IMR-90 (cell line): ENCODE data around the gene ANGPTL7. TPM values are rescaled to one million over a fixed set of nuclear protein-coding genes. Genes with fewer than 3 reads are reported as not detected.

Source experiments
- ATAC-seq: fragments of 200-7000 bp; cut with Tn5 transposase; 2 replicates; pipeline ENCODE4 v1.9.1; 2020; ENCODE audit warnings: low read depth, mild to moderate bottlenecking, moderate library complexity
- BruUV-seq: library from RNA; stranded (reverse); fragments of 400-500 nt; replicated peaks from 2 replicates; lab custom pipeline; 2021; lab: Mats Ljungman, UMichigan
- CTCF ChIA-PET: fragments of 300-600 bp; formaldehyde crosslinking; extraction: SDS; loops from one replicate; lab custom pipeline; 2021; ENCODE audit warnings: antibody characterized with exemption; lab: Yijun Ruan, JAX
- POLR2A ChIA-PET: fragments of 300-600 bp; sonication (Branson Sonifier 250); formaldehyde crosslinking; loops from one replicate; lab custom pipeline; 2022; ENCODE audit warnings: antibody characterized with exemption; ENCODE audit not compliant: unreplicated experiment; lab: Charles Lee
- DNase-seq: peaks from one replicate; pipeline ENCODE4 v3.0.0; 2013
- H2AFZ ChIP-seq: replicated peaks from 2 replicates; pipeline ENCODE3; 2013; ENCODE audit warnings: low read length, mild to moderate bottlenecking; ENCODE audit not compliant: poor library complexity
- H2AK5ac ChIP-seq: 2 replicates; pipeline ENCODE4 v1.6.1; 2013; ENCODE audit warnings: low read depth, low read length, inconsistent platforms
- H2AK9ac ChIP-seq: replicated peaks from 2 replicates; pipeline ENCODE3; 2013; ENCODE audit warnings: mild to moderate bottlenecking, low read depth, low read length, moderate library complexity; ENCODE audit not compliant: poor library complexity
- H2BK120ac ChIP-seq: 2 replicates; pipeline ENCODE4 v1.6.1; 2013; ENCODE audit warnings: low read depth, low read length, inconsistent platforms
- H2BK15ac ChIP-seq: 3 replicates; pipeline ENCODE4 v1.6.1; 2013; ENCODE audit warnings: low read depth, low read length, inconsistent platforms
- H2BK20ac ChIP-seq: 2 replicates; pipeline ENCODE4 v1.6.1; 2013; ENCODE audit warnings: low read depth, mild to moderate bottlenecking, inconsistent platforms, low read length, moderate library complexity
- H2BK5ac ChIP-seq: 2 replicates; pipeline ENCODE4 v1.6.1; 2013; ENCODE audit warnings: mild to moderate bottlenecking, low read depth, low read length, inconsistent platforms; ENCODE audit not compliant: poor library complexity, severe bottlenecking
- H3K14ac ChIP-seq: replicated peaks from 2 replicates; pipeline ENCODE4 v1.6.1; 2013; ENCODE audit warnings: low read depth, low read length, inconsistent platforms
- H3K18ac ChIP-seq: 2 replicates; pipeline ENCODE4 v1.6.1; 2013; ENCODE audit warnings: low read depth, low read length, control low read depth
- H3K23ac ChIP-seq: 2 replicates; pipeline ENCODE4 v1.6.1; 2013; ENCODE audit warnings: low read depth, low read length, inconsistent platforms
- H3K27ac ChIP-seq: 2 replicates; pipeline ENCODE4 v1.5.1; 2013; ENCODE audit warnings: mild to moderate bottlenecking, control low read depth, low read length; ENCODE audit not compliant: insufficient read depth
- H3K27me3 ChIP-seq: 2 replicates; pipeline ENCODE4 v1.6.1; 2013; ENCODE audit warnings: low read length; ENCODE audit not compliant: control insufficient read depth, insufficient read depth
- H3K36me3 ChIP-seq: 2 replicates; pipeline ENCODE4 v1.6.1; 2013; ENCODE audit warnings: low read length, mixed read lengths; ENCODE audit not compliant: control insufficient read depth, insufficient read depth
- H3K4ac ChIP-seq: 2 replicates; pipeline ENCODE4 v1.6.1; 2013; ENCODE audit warnings: low read depth, low read length, inconsistent platforms
- H3K4me1 ChIP-seq: 2 replicates; pipeline ENCODE4 v1.6.1; 2013; ENCODE audit warnings: low read length, mixed read lengths; ENCODE audit not compliant: control insufficient read depth, insufficient read depth
- H3K4me2 ChIP-seq: 2 replicates; pipeline ENCODE4 v1.6.1; 2013; ENCODE audit warnings: low read depth, mild to moderate bottlenecking, control low read depth, low read length, moderate library complexity
- H3K4me3 ChIP-seq: 2 replicates; pipeline ENCODE4 v1.5.1; 2013; ENCODE audit warnings: low read depth, mild to moderate bottlenecking, control low read depth, low read length, moderate library complexity; ENCODE audit not compliant: insufficient read depth
- H3K56ac ChIP-seq: 2 replicates; pipeline ENCODE4 v1.6.1; 2013; ENCODE audit warnings: low read length, inconsistent platforms; ENCODE audit not compliant: insufficient read depth; ENCODE audit errors: extremely low read depth
- H3K79me1 ChIP-seq, 2 experiments: 2 replicates each; pipeline ENCODE4 v1.6.1; 2013; ENCODE audit warnings: low read length in 2 of 2, inconsistent platforms in 1 of 2, low read depth in 1 of 2
- H3K9ac ChIP-seq: 2 replicates; pipeline ENCODE4 v1.6.1; 2013; ENCODE audit warnings: low read depth, low read length, control low read depth
- H3K9me1 ChIP-seq: 2 replicates; pipeline ENCODE4 v1.6.1; 2013; ENCODE audit warnings: low read length, inconsistent platforms; ENCODE audit not compliant: insufficient read depth
- H3K9me3 ChIP-seq: 2 replicates; pipeline ENCODE4 v1.6.1; 2013; ENCODE audit warnings: low read length; ENCODE audit not compliant: control insufficient read depth, insufficient read depth
- H4K20me1 ChIP-seq: 2 replicates; pipeline ENCODE4 v1.6.1; 2013; ENCODE audit warnings: low read length, inconsistent platforms; ENCODE audit not compliant: insufficient read depth
- H4K5ac ChIP-seq: 2 replicates; pipeline ENCODE4 v1.6.1; 2013; ENCODE audit warnings: mild to moderate bottlenecking, low read depth, low read length, control low read depth
- H4K8ac ChIP-seq, 2 experiments: 2 replicates each; pipeline ENCODE4 v1.6.1; 2013; ENCODE audit warnings: low read depth in 2 of 2, low read length in 2 of 2, control low read depth in 1 of 2, inconsistent platforms in 1 of 2
- H4K91ac ChIP-seq: 2 replicates; pipeline ENCODE4 v1.6.1; 2013; ENCODE audit warnings: low read depth, low read length, inconsistent platforms; ENCODE audit not compliant: insufficient read depth
- BHLHE40 ChIP-seq: fragments of 150-350 bp; IDR thresholded peaks from 2 replicates; pipeline ENCODE4 v1.6.1; 2016; ENCODE audit warnings: mild to moderate bottlenecking, low read depth, low read length
- CEBPB ChIP-seq: IDR thresholded peaks from 2 replicates; pipeline ENCODE4 v1.6.1; 2012; ENCODE audit warnings: low read depth, low read length, improper control_type of control experiment
- CHD1 ChIP-seq: IDR thresholded peaks from 2 replicates; pipeline ENCODE4 v1.6.1; 2012; ENCODE audit warnings: low read depth, low read length, improper control_type of control experiment
- CTCF ChIP-seq: conservative IDR thresholded peaks from 2 replicates; pipeline ENCODE4 v1.5.1; 2012; ENCODE audit warnings: mild to moderate bottlenecking, low read depth, low read length, improper control_type of control experiment
- ELK1 ChIP-seq: fragments of 150-350 bp; IDR thresholded peaks from 2 replicates; pipeline ENCODE4 v1.6.1; 2016; ENCODE audit warnings: low read depth, mild to moderate bottlenecking, low read length, moderate library complexity, borderline replicate concordance
- FOS ChIP-seq: fragments of 150-350 bp; IDR thresholded peaks from 2 replicates; pipeline ENCODE4 v1.6.1; 2016; ENCODE audit warnings: low read depth, low read length
- MAFK ChIP-seq: IDR thresholded peaks from 2 replicates; pipeline ENCODE4 v1.6.1; 2012; ENCODE audit warnings: low read depth, low read length, improper control_type of control experiment
- MAZ ChIP-seq: IDR thresholded peaks from 2 replicates; pipeline ENCODE4 v1.6.1; 2012; ENCODE audit warnings: low read depth, mild to moderate bottlenecking, low read length, improper control_type of control experiment, moderate library complexity, borderline replicate concordance
- MXI1 ChIP-seq: IDR thresholded peaks from 2 replicates; pipeline ENCODE4 v1.6.1; 2012; ENCODE audit warnings: low read depth, mild to moderate bottlenecking, low read length, moderate library complexity, borderline replicate concordance
- NFE2L2 ChIP-seq: fragments of 150-350 bp; IDR thresholded peaks from 2 replicates; pipeline ENCODE4 v1.6.1; 2016; ENCODE audit warnings: low read depth, mild to moderate bottlenecking, low read length
- POLR2A ChIP-seq: IDR thresholded peaks from 2 replicates; pipeline ENCODE4 v1.6.1; 2012; ENCODE audit warnings: mild to moderate bottlenecking, low read depth, low read length
- RAD21 ChIP-seq: IDR thresholded peaks from 2 replicates; pipeline ENCODE4 v1.6.1; 2012; ENCODE audit warnings: low read length, improper control_type of control experiment
- RCOR1 ChIP-seq: IDR thresholded peaks from 2 replicates; pipeline ENCODE4 v1.6.1; 2012; ENCODE audit warnings: mild to moderate bottlenecking, low read length, improper control_type of control experiment; ENCODE audit not compliant: insufficient replicate concordance
- RFX5 ChIP-seq: IDR thresholded peaks from 2 replicates; pipeline ENCODE4 v1.8.0; 2012; ENCODE audit warnings: low read depth, mild to moderate bottlenecking, low read length, moderate library complexity
- SMC3 ChIP-seq: fragments of 150-350 bp; IDR thresholded peaks from 2 replicates; pipeline ENCODE4 v1.6.1; 2016; ENCODE audit warnings: low read depth, mild to moderate bottlenecking, antibody characterized with exemption, low read length, moderate library complexity
- USF2 ChIP-seq: fragments of 150-350 bp; IDR thresholded peaks from 2 replicates; pipeline ENCODE4 v1.6.1; 2017; ENCODE audit warnings: mild to moderate bottlenecking, antibody characterized with exemption, low read length, low read depth
- WGBS, 2 experiments: methylation state at CpG; one replicate each; pipeline versions ENCODE4 v1.1.5 to v1.1.7; 2013; ENCODE audit warnings: missing lambda C conversion rate in 2 of 2; ENCODE audit not compliant: insufficient read length in 1 of 2; ENCODE audit errors: extremely low coverage in 2 of 2; 5-methylcytosine and 5-hydroxymethylcytosine counted together
- dilution Hi-C: fragments of 300-500 bp; cut with HindIII; formaldehyde crosslinking; loops from one replicate; pipeline ENCODE4 v1.14.3; 2018; ENCODE audit warnings: low sequenced_read_pairs; ENCODE audit not compliant: unreplicated experiment
- in situ Hi-C: fragments of 300-500 bp; cut with MboI; formaldehyde crosslinking; loops from 3 replicates; pipeline ENCODE4 v1.14.3; 2019; ENCODE audit warnings: low sequenced_read_pairs, inconsistent platforms, mixed read lengths
- intact Hi-C: fragments of 100-400 bp; cut with micrococcal nuclease; formaldehyde crosslinking; loops from 2 replicates; pipeline ENCODE4 v1.10.0; 2022
- polyA plus RNA-seq, 3 experiments: library from polyadenylated mRNA; depleted of rRNA; stranded (reverse); fragments of >200 nt; gene quantifications; 2 replicates each; pipeline ENCODE4 v1.2.3, GENCODE V29; 2012; ENCODE audit warnings: low replicate concordance in 1 of 3
- total RNA-seq: library from RNA; depleted of rRNA; stranded (reverse); fragments of >200 nt; gene quantifications from 2 replicates; pipeline ENCODE4 v1.2.3, GENCODE V29; 2012

Gene ANGPTL7
- total and polyA plus RNA-seq, 2 of the 4 experiments (the other 2 are of a cell fraction), result under 0.01 TPM; not detected in 1

GRCh38 chr1:11153184-11153583 is 36.0 kb upstream of the ANGPTL7 start:
- dilution Hi-C loops (no loop called here), intact Hi-C loops (loop anchor here (5.0 kb wide), 1 partner anchor 56 kb away; the partner anchor contains the start of gene EXOSC10), in situ Hi-C loops (no loop called here)
- Histone ChIP-seq H3K9ac (no peak overlapping the region), H2AFZ (no peak overlapping the region), H4K8ac (no peak overlapping the region), H3K79me1 (peaks cover 5 to 14% of the 10 kb centered on the region in 2 experiments; a peak in 3 of 4 replicates), H4K20me1 (no peaks in the 10 kb centered on the region), H4K91ac (no peak overlapping the region), H3K4me2 (no peak overlapping the region), H2BK120ac (no peak overlapping the region), H3K14ac (no peak overlapping the region), H3K27me3 (no peaks in the 10 kb centered on the region), H3K4me1 (peaks cover 9% of the 10 kb centered on the region), H3K4me3 (no peak overlapping the region), H3K4ac (no peak overlapping the region), H2BK15ac (no peak overlapping the region), H2BK5ac (no peak overlapping the region), H3K23ac (no peak overlapping the region), H2AK9ac (no peak overlapping the region), H3K36me3 (peaks cover 17% of the 10 kb centered on the region), H3K27ac (no peak overlapping the region), H3K9me1 (peaks cover 12% of the 10 kb centered on the region; the same call in 1 of the 2 replicates), H2BK20ac (no peak overlapping the region), H2AK5ac (no peak overlapping the region), H4K5ac (no peak overlapping the region), H3K9me3 (no peaks in the 10 kb centered on the region), H3K18ac (no peak overlapping the region), H3K56ac (no peak overlapping the region)
- ATAC-seq (no peak), DNase-seq (no peak)
- no CpG with 5 or more reads among the region's 3 CpGs for WGBS, 2 experiments
- TF ChIP-seq MAZ (no peak), BHLHE40 (no peak), CTCF (no peak), RAD21 (no peak), FOS (no peak), POLR2A (no peak), USF2 (no peak), CEBPB (no peak), ELK1 (no peak), MXI1 (no peak), MAFK (no peak), CHD1 (no peak), RFX5 (no peak), NFE2L2 (no peak), SMC3 (no peak), RCOR1 (no peak)
- CTCF ChIA-PET, result no interaction called here
- POLR2A ChIA-PET, result no interaction called here
- BruUV-seq, result no TSS peak
